Measurements from ENCODE around the gene ARHGAP24. TPM values are rescaled to one million over a fixed set of nuclear protein-coding genes. Genes with fewer than 3 reads are reported as not detected.

The ARHGAP24 gene
- total and polyA plus RNA-seq, 2 donors (not counting 3 experiments of a cell fraction or from before 2014, with no cell fraction given): 52.1 to 79.4 TPM

DNA sequence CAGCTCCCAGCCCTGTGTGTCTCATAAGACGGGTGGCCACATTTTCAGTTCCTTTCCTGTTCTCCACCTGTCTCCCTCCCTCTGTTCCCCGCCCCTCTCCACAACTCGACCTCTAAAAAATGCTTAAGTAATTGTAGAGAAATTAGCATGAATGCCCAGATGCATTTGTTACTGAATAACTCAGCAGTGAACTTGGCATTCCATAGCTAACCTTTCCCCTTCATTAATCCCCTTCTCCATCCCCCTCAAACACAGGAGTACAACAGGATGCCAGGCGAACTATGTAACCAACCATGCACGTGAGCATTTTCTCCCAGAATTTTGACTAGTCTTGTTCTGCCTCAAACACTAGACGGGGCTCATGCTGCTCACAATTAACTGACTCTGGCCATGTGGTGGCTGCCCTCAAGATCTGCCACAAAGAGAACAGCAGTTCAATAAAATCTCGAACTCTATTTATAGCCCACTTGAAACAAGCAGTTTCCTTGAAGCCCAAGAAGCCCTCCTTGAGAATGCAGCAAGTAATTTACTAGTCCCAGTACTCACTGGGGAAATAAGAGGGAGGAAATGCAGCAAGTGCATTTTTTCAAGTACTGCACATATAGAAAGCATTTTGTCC lies 351.2 kb downstream of the ARHGAP24 start:
- no TSS peak for BruUV-seq (replicated peaks)
- Histone ChIP-seq H3K9me3 (replicated peaks; ENCODE audit: control insufficient read depth, insufficient read depth, low read length) (no peaks in the 10 kb centered on the region), H3K79me2 (ENCODE audit: control insufficient read depth, insufficient read depth, low read length) (peaks cover 99% of the 10 kb centered on the region), H3K4me2 (ENCODE audit: insufficient read depth, low read length) (no peak overlapping the region), H3K9ac (replicated peaks; ENCODE audit: extremely low read depth, insufficient read depth, low read length) (peak overlapping the region; percentile 33), H3K27ac (ENCODE audit: insufficient read depth, low read depth, low read length) (peak overlapping the region; percentile 48), H3K4me3 (replicated peaks in 1 of 3; ENCODE audit: insufficient read depth in 1 of 3, low read depth in 1 of 3, low read length in 3 of 3) (no peak overlapping the region), H3K4me1 (ENCODE audit: control insufficient read depth, extremely low read depth, insufficient read depth, low read length) (peaks cover 52% of the 10 kb centered on the region), H2AFZ (ENCODE audit: low read depth, low read length) (no peak overlapping the region), H3K9me1 (replicated peaks; ENCODE audit: control insufficient read depth, extremely low read depth, insufficient read depth, low read length) (no peaks in the 10 kb centered on the region), H3K27me3 (ENCODE audit: control insufficient read depth in 2 of 2, insufficient read depth in 2 of 2, low read length in 2 of 2) (no peaks in the 10 kb centered on the region), H3K36me3 (ENCODE audit: control insufficient read depth in 2 of 2, extremely low read depth in 1 of 2, insufficient read depth in 2 of 2, low read length in 2 of 2) (no peaks in the 10 kb centered on the region), H4K20me1 (replicated peaks; ENCODE audit: control insufficient read depth, extremely low read depth, insufficient read depth, low read length) (peaks cover 4% of the 10 kb centered on the region)
- intact Hi-C loops (cut with micrococcal nuclease): loop anchor here (1.0 kb wide), 2 partner anchors 15 to 143 kb away; no protein-coding TSS in a partner anchor
- CTCF ChIA-PET: interaction anchor here (1.1 to 2.0 kb wide), 2 partner anchors 16 to 29 kb away, joined by 4 to 6 read pairs; no protein-coding TSS in a partner anchor
- no peak for FAIRE-seq
- DNase-seq (ENCODE audit: low read depth, low spot score): peak; percentile 66
- TF ChIP-seq EZH2 (IDR thresholded peaks at IDR 0.05; ENCODE audit: borderline replicate concordance, low read depth, low read length, severe bottlenecking) (no peak), MAX (IDR thresholded peaks at IDR 0.05; ENCODE audit: insufficient read depth, insufficient read length) (peak; percentile 20)
- dilution Hi-C loops (cut with MboI; ENCODE audit: extremely low pct_ligation_motif_present, low sequenced_read_pairs): no loop called here
- POLR2A ChIA-PET: no interaction called here

GRCh38 chr4:85828027-85828890 lies 353.3 kb downstream of the ARHGAP24 start:
- no peak for DNase-seq (ENCODE audit: low read depth, low spot score)
- ChIA-PET POLR2A (interaction anchor here (0.7 kb wide), 1 partner anchor 15 kb away, joined by 5 read pairs; no protein-coding TSS in a partner anchor), CTCF (interaction anchor here (1.1 to 1.7 kb wide), 4 partner anchors 13 to 140 kb away, joined by 3 to 7 read pairs (median 4); no protein-coding TSS in a partner anchor)
- TF ChIP-seq MAX (IDR thresholded peaks at IDR 0.05; ENCODE audit: insufficient read depth, insufficient read length): no peak
- no peak for TF ChIP-seq POLR2A (IDR thresholded peaks at IDR 0.05; ENCODE audit: low read depth, low read length)
- TF ChIP-seq, protein P1, sequence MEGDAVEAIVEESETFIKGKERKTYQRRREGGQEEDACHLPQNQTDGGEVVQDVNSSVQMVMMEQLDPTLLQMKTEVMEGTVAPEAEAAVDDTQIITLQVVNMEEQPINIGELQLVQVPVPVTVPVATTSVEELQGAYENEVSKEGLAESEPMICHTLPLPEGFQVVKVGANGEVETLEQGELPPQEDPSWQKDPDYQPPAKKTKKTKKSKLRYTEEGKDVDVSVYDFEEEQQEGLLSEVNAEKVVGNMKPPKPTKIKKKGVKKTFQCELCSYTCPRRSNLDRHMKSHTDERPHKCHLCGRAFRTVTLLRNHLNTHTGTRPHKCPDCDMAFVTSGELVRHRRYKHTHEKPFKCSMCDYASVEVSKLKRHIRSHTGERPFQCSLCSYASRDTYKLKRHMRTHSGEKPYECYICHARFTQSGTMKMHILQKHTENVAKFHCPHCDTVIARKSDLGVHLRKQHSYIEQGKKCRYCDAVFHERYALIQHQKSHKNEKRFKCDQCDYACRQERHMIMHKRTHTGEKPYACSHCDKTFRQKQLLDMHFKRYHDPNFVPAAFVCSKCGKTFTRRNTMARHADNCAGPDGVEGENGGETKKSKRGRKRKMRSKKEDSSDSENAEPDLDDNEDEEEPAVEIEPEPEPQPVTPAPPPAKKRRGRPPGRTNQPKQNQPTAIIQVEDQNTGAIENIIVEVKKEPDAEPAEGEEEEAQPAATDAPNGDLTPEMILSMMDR (IDR thresholded peaks at IDR 0.05; ENCODE audit: extremely low read depth in 1 of 2, insufficient read depth in 1 of 2, low read depth in 1 of 2, low read length in 2 of 2): no peak
- no peak for TF ChIP-seq FOS (IDR thresholded peaks at IDR 0.05; ENCODE audit: borderline replicate concordance, insufficient read depth, low read length)
- no peak for TF ChIP-seq GATA2 (IDR thresholded peaks at IDR 0.05; ENCODE audit: insufficient read depth, insufficient read length, low read depth, low read length)
- no peak for TF ChIP-seq EZH2 (IDR thresholded peaks at IDR 0.05; ENCODE audit: borderline replicate concordance, low read depth, low read length, severe bottlenecking)
- TF ChIP-seq POLR2AphosphoS5 (IDR thresholded peaks at IDR 0.05; ENCODE audit: insufficient read depth, low read depth, low read length): no peak
- TF ChIP-seq JUN (IDR thresholded peaks at IDR 0.05; ENCODE audit: borderline replicate concordance, insufficient read depth, insufficient read length, low read depth): no peak
- no peak for TF ChIP-seq MYC (IDR thresholded peaks at IDR 0.05; ENCODE audit: low read depth, low read length)
- FAIRE-seq: no peak
- H3K27ac ChIP-seq (ENCODE audit: insufficient read depth, low read depth, low read length): no peak overlapping the region
- H2AFZ ChIP-seq (ENCODE audit: low read depth, low read length): no peak overlapping the region
- peaks cover 44% of the 10 kb centered on the region for H3K4me1 ChIP-seq (ENCODE audit: control insufficient read depth, extremely low read depth, insufficient read depth, low read length)
- intact Hi-C loops (cut with micrococcal nuclease): no loop called here
- dilution Hi-C loops (cut with MboI; ENCODE audit: extremely low pct_ligation_motif_present, low sequenced_read_pairs): no loop called here
- no peak overlapping the region for H3K9ac ChIP-seq (replicated peaks; ENCODE audit: extremely low read depth, insufficient read depth, low read length)
- no peak overlapping the region for H3K4me2 ChIP-seq (ENCODE audit: insufficient read depth, low read length)
- H3K36me3 ChIP-seq (ENCODE audit: control insufficient read depth in 2 of 2, extremely low read depth in 1 of 2, insufficient read depth in 2 of 2, low read length in 2 of 2): no peaks in the 10 kb centered on the region
- BruUV-seq (replicated peaks): no TSS peak
- no peaks in the 10 kb centered on the region for H3K9me1 ChIP-seq (replicated peaks; ENCODE audit: control insufficient read depth, extremely low read depth, insufficient read depth, low read length)
- peaks cover 4% of the 10 kb centered on the region for H4K20me1 ChIP-seq (replicated peaks; ENCODE audit: control insufficient read depth, extremely low read depth, insufficient read depth, low read length)
- H3K79me2 ChIP-seq (ENCODE audit: control insufficient read depth, insufficient read depth, low read length): peaks cover 99% of the 10 kb centered on the region
- H3K4me3 ChIP-seq (replicated peaks in 1 of 3; ENCODE audit: insufficient read depth in 1 of 3, low read depth in 1 of 3, low read length in 3 of 3): no peak overlapping the region
- no peaks in the 10 kb centered on the region for H3K9me3 ChIP-seq (replicated peaks; ENCODE audit: control insufficient read depth, insufficient read depth, low read length)
- no peaks in the 10 kb centered on the region for H3K27me3 ChIP-seq (ENCODE audit: control insufficient read depth in 2 of 2, insufficient read depth in 2 of 2, low read length in 2 of 2)

All from endothelial cell of umbilical vein (primary cell).